NK-92 (cell line): ENCODE results near the gene BRD8.
"Not testable (repeated sequence)": the region's sequence is repeated elsewhere in the genome, so short reads cannot be mapped to it uniquely, and the experiment has no call there.

Experiments used
- DNase-seq: peaks from one replicate; lab custom pipeline; 2025; ENCODE audit not compliant: unreplicated experiment; lab: John Stamatoyannopoulos, UW

BRD8 gene

GRCh38 chr5:138159666-138160065 is 18.8 kb downstream of the BRD8 start:
- no peak for DNase-seq

GRCh38 chr5:138157626-138158025 is 20.8 kb downstream of the BRD8 start:
- DNase-seq = no peak

- DNase-seq = not testable (repeated sequence)
Measured at GRCh38 chr5:138155977-138156376, 22.5 kb downstream of the BRD8 start.

DNA sequence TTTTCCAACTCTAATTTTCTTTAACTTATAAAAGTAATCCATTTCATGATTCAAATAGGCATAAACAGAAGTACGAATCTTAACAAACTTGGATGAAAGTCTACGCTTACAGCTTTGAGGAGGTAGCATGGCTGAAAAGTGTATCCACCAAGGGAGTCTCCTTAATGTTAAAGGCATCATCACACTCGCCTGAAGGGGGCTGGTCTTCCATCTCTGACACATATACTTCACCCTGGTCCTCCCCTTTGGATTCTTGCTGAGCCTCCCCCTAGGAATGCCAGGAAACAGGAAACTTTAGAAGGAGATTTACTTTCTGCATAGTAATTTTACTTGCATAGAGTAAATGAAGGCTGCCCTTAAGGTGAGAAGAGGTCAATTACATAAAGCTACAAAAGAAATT is 28.9 kb downstream of the BRD8 start:
- DNase-seq = no peak

DNA sequence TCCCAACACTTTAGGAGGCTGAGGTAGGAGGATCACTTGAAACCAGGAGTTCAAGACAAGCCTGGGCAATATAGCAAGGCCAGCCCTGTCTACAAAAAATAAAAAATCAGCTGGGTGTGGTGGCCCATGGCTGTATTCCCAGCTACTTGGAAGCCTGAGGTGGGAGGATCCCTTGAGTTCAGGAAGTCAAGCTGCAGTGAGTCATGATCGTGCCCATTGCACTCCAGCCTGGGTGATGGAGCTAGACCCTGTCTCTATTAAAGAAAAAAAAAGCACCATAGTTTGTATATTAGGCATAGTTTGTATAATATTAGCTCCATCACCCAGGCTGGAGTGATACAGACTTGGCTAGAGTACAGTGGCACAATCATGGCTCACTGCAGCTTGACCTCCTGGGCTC is 29.6 kb downstream of the BRD8 start:
- no peak for DNase-seq

DNA sequence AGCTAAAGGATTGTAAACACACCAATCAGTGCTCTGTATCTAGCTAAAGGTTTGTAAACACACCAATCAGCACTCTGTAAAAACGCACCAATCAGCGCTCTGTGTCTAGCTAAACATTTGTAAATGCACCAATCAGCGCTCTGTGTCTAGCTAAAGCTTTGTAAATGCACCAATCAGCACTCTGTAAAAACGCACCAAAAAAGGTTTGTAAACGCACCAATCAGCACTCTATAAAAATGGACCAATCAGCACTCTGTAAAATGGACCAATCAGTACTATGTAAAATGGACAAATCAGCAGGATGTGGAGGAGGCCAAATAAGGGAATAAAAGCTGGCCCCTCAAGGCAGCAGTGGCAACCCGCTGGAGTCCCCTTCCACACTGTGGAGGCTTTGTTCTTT is 34.9 kb downstream of the BRD8 start:
- DNase-seq = not testable (repeated sequence)

GRCh38 chr5:138141734-138142133 is 36.7 kb downstream of the BRD8 start:
- no peak for DNase-seq

- DNase-seq = no peak
Measured at GRCh38 chr5:138140268-138140667, 38.2 kb downstream of the BRD8 start.

DNA sequence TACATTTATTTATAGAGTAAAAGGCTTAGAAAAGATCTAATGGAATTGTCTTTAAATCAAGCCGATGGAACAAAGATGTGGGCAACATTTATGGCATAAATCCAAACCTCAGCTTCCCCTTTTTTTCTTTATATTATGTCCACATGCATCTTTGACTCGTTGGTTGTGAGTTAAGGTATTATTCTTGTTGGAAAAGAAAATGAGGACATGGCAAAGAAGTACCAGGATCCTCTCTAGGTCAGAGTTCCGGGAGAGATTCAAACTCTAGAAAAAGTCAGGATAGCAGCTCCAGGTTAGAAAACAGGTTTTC is 38.7 kb downstream of the BRD8 start:
- DNase-seq = no peak

- no peak for DNase-seq
Measured at GRCh38 chr5:138138949-138139780, 39.3 kb downstream of the BRD8 start, which contains the start of gene NME5. Gene NME5, minus strand, starts transcription at chr5:138139428. Its CDS starts 648 bp downstream, at chr5:138138780.

DNA sequence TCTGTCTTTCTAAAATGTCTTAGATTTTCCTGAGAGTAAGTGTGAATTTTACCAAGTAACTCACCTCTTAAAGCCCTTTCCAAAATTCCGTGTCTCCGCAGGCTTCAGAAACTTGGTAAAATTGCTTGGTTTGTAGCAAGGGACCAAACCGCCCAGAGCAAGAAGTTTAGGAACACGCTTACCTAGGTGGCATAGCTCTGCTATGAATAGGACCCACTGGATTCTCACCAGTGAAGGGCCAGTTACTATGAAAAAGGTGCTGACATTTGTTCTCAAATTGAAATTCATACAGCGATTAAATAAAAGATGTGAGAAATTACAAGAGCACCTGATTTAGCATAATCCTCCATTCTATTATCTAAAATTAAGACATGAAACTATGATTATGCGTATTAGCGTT is 45.9 kb downstream of the BRD8 start:
- DNase-seq = no peak

DNA sequence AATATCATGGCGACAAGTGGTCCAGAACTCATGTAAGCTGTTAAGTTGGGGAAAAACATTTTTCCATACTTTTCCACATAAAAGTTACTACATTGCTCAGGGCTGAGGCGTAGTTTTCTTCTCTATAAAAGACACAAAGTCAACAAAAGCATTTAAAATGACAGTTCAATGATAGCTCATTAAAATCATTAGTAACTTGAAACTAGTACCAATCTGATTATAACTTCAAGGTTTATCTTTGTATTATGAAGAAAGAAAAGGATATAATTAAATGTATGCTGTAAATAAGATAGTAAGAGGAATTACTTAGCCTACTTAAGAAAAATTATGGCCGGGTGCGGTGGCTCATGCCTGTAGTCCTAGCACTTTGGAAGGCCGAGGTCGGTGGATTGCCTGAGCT is 49.1 kb downstream of the BRD8 start:
- no peak for DNase-seq

DNA sequence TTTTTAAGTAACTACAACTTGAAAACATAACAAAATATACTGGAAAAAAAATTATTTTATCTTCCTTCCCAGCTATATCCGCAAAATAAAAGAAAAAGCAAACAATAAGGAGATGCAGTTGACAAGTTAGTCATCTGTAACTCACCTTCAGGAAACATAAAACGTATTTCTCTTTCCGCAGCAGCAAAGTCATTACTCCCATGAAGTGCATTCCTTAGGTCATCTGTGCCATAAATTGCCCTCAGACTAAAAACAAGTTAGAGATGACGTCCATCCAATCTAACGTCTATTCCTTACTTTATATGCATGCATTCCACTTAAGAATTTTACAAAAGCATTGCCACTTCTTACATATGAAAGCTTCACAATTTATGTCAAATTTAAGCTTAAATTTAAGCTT is 50.1 kb downstream of the BRD8 start:
- DNase-seq = no peak

GRCh38 chr5:138115254-138115653 is 63.2 kb downstream of the BRD8 start:
- no peak for DNase-seq

DNA sequence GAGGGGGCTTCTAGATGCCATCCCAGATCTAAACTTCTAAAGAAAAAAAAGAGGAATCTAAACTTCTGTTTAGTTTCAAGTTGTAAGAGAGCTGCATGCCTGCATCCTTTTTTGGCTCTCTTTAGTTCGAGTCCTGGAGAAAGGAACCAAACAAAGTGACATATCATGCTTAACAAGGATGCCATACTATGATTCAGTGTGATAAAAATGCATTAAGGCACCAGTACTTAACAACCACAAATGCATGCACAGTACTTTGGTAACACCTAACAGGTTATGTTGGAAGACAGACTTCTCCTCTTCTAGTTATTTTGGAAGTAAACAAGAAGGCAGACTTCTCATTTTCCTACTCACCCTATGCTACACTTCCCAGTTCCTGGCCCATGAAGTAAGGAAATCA is 66.5 kb downstream of the BRD8 start:
- no peak for DNase-seq

DNA sequence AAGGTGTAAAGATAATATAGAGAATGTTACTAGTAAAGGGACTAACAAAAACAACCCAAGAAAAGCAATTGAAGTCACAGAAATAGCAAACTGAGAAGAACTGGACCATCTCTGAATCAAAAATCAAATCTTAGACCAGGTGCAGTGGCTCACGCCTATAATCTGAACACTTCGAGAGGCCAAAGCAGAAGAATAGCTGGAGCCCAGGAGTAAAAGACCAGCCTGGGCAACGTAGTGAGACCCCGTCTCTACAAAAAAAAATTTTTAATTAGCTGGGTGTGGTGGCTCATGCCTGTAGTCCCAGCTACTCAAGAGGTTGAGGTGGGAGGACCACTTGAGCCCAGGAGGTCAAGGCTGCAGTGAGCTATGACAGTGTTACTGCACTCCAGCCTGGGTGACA is 67.2 kb downstream of the BRD8 start:
- DNase-seq = no peak

DNA sequence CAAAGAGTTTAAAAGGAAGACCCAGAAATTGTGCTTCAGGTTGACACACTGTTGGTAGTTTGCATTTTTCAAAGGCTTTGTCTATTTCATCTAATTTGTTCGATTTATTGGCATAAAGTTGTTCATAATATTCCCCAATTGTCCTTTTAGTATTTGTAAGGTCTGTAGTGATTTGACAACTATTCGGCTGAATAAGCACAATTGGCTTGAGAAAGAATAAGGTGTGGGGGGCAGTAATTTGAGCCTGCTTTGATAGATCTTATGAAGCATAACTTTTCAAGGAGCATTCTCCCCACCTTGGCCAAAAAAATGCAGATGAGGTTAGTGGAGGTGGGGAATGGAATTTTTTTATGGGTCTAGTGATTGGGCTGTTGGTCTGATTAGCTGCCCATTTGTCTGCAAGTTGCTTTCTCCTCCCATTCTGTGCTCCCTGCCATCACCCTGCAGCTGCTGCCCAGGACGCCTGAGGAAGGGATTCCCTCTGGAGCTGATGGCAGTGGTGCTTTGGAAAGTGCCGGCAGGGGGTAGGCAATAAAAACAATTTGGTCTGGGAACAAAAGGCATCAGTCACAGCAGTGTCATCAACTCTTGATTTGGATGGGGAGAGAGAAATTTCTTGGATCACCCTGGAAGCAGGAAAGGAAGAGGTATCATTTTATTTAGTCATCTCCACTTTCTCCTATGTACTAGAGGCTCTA is 68.0 kb downstream of the BRD8 start:
- no peak for DNase-seq

GRCh38 chr5:138109463-138110265 is 68.8 kb downstream of the BRD8 start:
- DNase-seq = no peak

GRCh38 chr5:138107213-138107612 is 71.2 kb downstream of the BRD8 start:
- no peak for DNase-seq

GRCh38 chr5:138105709-138106108 is 72.7 kb downstream of the BRD8 start:
- DNase-seq = no peak

DNA sequence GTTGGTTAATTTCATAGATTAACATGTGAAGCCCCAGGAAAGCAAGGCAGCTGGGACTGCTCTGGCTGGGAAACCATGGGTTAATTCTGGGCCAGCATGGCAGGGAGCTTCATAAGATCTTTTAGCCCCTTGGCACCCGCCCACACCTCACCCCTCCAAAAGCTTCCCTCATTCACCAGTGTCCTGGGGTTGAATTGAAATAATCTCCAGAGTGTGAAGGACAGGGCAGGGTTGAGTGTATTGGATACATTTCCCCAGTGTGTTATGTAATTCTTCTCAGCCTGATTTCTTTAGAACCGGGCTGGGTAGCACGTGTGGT is 75.2 kb downstream of the BRD8 start:
- DNase-seq = no peak
